ENCODE results near the gene DDI2. TPM values are rescaled to one million over a fixed set of nuclear protein-coding genes. Genes with fewer than 3 reads are reported as not detected.
A peak's percentile ranks its signal among the peaks of the same experiment; 100 is the strongest.
"Not testable (repeated sequence)": the region's sequence is repeated elsewhere in the genome, so short reads cannot be mapped to it uniquely, and the experiment has no call there.

The DDI2 gene
- total RNA-seq, 1 experiment from 2014 or later = 32.7 TPM

DNA sequence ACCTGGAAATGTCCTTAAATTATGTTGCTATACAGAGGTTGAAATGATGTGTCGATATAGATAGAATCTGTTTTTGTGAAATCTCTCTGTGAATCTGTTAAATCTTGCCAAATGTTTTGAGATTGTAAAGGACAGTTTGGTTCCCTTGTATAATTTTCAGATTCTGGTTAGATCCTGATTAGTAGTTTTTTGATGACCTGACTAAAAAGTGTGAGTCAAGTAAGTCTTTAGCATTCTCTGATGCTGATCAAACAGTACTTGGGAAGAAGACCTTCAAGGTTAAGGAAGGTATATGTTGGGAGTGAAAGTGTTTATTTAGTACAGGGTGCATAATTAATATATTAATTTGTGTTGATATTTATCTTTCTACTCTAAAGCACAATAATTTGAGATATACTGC lies 32.7 kb downstream of the DDI2 start:
- POLR2A ChIA-PET = interaction anchor here (0.8 to 1.1 kb wide), 3 partner anchors 14 to 31 kb away, joined by 3 to 4 read pairs (median 4); no protein-coding TSS in a partner anchor

DNA sequence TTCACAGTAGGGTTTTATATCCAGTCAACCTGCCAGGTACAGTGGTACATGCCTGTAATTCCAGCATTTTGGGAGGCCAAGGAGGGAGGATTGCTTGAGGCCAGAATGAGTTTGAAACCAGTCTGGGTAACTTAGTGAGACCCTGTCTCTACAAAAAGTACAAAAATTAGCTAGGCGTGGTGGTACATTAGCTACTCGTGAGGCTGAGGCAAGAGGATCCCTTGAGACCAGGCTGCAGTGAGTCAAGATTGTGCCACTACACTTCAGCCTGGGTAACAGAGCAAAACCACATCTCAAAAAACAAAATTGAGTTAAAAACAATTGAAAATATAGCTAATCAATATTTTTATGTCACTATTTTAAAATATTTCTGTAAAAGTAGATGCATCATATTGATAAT lies 33.2 kb downstream of the DDI2 start:
- TF ChIP-seq, protein P1, sequence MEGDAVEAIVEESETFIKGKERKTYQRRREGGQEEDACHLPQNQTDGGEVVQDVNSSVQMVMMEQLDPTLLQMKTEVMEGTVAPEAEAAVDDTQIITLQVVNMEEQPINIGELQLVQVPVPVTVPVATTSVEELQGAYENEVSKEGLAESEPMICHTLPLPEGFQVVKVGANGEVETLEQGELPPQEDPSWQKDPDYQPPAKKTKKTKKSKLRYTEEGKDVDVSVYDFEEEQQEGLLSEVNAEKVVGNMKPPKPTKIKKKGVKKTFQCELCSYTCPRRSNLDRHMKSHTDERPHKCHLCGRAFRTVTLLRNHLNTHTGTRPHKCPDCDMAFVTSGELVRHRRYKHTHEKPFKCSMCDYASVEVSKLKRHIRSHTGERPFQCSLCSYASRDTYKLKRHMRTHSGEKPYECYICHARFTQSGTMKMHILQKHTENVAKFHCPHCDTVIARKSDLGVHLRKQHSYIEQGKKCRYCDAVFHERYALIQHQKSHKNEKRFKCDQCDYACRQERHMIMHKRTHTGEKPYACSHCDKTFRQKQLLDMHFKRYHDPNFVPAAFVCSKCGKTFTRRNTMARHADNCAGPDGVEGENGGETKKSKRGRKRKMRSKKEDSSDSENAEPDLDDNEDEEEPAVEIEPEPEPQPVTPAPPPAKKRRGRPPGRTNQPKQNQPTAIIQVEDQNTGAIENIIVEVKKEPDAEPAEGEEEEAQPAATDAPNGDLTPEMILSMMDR (IDR thresholded peaks at IDR 0.05; ENCODE audit: unreplicated experiment) = no peak
- Mint-ChIP-seq H3K4me1 (ENCODE audit: insufficient read depth, unreplicated experiment) (no peaks in the 10 kb centered on the region), H3K9me3 (ENCODE audit: unreplicated experiment) (no peaks in the 10 kb centered on the region), H3K36me3 (ENCODE audit: insufficient read depth, unreplicated experiment) (peaks cover 87% of the 10 kb centered on the region), H3K27me3 (ENCODE audit: insufficient read depth, unreplicated experiment) (no peaks in the 10 kb centered on the region), H3K4me3 (ENCODE audit: unreplicated experiment) (no peak overlapping the region), H3K27ac (ENCODE audit: low read depth, unreplicated experiment) (no peak overlapping the region)
- no TSS peak for BruUV-seq (replicated peaks)
- ChIA-PET CTCF (no interaction called here), POLR2A (interaction anchor here (1.1 kb wide), 1 partner anchor 29 kb away, joined by 4 read pairs; no protein-coding TSS in a partner anchor)
- no peak for DNase-seq (ENCODE audit: unreplicated experiment)
- intact Hi-C loops (cut with micrococcal nuclease) = no loop called here

More for the DNA sequence above, 32.7 kb downstream of the DDI2 start:
- intact Hi-C loops (cut with micrococcal nuclease) = no loop called here
- no peaks in the 10 kb centered on the region for H3K27me3 Mint-ChIP-seq (ENCODE audit: insufficient read depth, unreplicated experiment)
- no peak for DNase-seq (ENCODE audit: unreplicated experiment)
- no peak overlapping the region for H3K27ac Mint-ChIP-seq (ENCODE audit: low read depth, unreplicated experiment)
- no peaks in the 10 kb centered on the region for H3K9me3 Mint-ChIP-seq (ENCODE audit: unreplicated experiment)
- TF ChIP-seq, protein P1 (IDR thresholded peaks at IDR 0.05; ENCODE audit: unreplicated experiment) = no peak
- CTCF ChIA-PET = no interaction called here
- no peaks in the 10 kb centered on the region for H3K4me1 Mint-ChIP-seq (ENCODE audit: insufficient read depth, unreplicated experiment)
- H3K36me3 Mint-ChIP-seq (ENCODE audit: insufficient read depth, unreplicated experiment) = peaks cover 87% of the 10 kb centered on the region
- no TSS peak for BruUV-seq (replicated peaks)
- H3K4me3 Mint-ChIP-seq (ENCODE audit: unreplicated experiment) = no peak overlapping the region

DNA sequence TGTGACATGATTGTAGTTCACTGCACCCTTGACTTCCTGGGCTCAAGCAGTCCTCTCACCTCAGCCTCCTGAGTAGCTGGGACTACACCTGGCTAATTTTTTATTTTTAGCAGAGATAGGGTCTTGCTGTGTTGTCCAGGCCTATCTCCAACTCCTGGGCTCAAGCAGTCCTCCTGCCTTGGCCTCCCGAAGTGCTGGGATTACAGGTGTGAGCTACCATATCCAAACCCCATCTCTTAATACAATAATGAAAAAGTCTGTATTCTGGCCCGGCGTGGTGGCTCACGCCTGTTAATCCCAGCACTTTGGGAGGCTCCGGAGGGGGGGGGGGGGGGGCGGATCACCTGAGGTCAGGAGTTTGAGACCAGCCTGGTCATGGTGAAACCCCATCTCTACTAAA lies 34.9 kb downstream of the DDI2 start:
- H3K4me3 Mint-ChIP-seq (ENCODE audit: unreplicated experiment); intact Hi-C loops (cut with micrococcal nuclease); H3K4me1 Mint-ChIP-seq (ENCODE audit: insufficient read depth, unreplicated experiment); H3K27ac Mint-ChIP-seq (ENCODE audit: low read depth, unreplicated experiment); DNase-seq (ENCODE audit: unreplicated experiment); H3K9me3 Mint-ChIP-seq (ENCODE audit: unreplicated experiment); H3K27me3 Mint-ChIP-seq (ENCODE audit: insufficient read depth, unreplicated experiment); BruUV-seq (replicated peaks): not testable (repeated sequence)
- CTCF ChIA-PET = interaction anchor here (1.1 kb wide), 1 partner anchor 11 kb away, joined by 3 read pairs; no protein-coding TSS in a partner anchor
- peaks cover 97% of the 10 kb centered on the region for H3K36me3 Mint-ChIP-seq (ENCODE audit: insufficient read depth, unreplicated experiment)
- POLR2A ChIA-PET = interaction anchor here (3.5 to 4.5 kb wide), 2 partner anchors 12 to 28 kb away, joined by 18 to 29 read pairs; no protein-coding TSS in a partner anchor

DNA sequence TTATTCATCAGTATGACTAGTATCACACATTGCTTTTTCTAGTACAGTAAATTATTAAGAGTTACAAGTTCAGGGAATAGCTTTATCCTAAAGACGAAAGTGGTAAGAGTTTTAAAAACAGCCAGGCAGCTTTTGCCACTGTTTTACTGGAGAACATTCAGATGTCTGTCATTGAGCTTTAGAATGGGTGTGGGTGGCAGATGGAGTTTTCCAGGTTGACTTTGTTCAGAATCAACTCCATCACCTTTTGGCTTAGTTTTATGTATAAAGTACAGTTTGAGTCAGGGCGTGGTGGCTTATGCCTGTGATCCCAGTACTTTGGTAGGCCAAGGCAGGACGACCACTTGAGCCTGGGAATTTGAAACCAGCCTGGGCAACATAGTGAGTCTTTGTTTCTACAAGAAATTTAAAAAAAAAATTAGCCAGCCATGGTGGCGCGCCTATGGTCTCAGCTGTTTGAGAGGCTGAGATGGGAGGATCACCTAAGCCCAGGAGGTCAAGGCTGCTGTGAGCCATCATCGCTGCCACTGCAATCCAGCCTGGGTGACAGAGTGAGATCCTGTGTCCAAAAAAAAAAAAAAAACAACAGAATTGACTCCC lies 36.9 kb downstream of the DDI2 start:
- no peak for DNase-seq (ENCODE audit: unreplicated experiment)
- Mint-ChIP-seq H3K27me3 (ENCODE audit: insufficient read depth, unreplicated experiment) (no peaks in the 10 kb centered on the region), H3K4me1 (ENCODE audit: insufficient read depth, unreplicated experiment) (no peaks in the 10 kb centered on the region), H3K36me3 (ENCODE audit: insufficient read depth, unreplicated experiment) (peaks cover 92% of the 10 kb centered on the region), H3K27ac (ENCODE audit: low read depth, unreplicated experiment) (peak overlapping the region; percentile 61), H3K9me3 (ENCODE audit: unreplicated experiment) (no peaks in the 10 kb centered on the region), H3K4me3 (ENCODE audit: unreplicated experiment) (no peak overlapping the region)
- CTCF ChIA-PET = interaction anchor here (0.6 kb wide), 1 partner anchor 50 kb away, joined by 3 read pairs; no protein-coding TSS in a partner anchor
- intact Hi-C loops (cut with micrococcal nuclease) = no loop called here
- TF ChIP-seq, protein P1 (IDR thresholded peaks at IDR 0.05; ENCODE audit: unreplicated experiment) = no peak
- POLR2A ChIA-PET = interaction anchor here (0.6 to 4.5 kb wide), 7 partner anchors 10 to 31 kb away, joined by 3 to 29 read pairs (median 6); no protein-coding TSS in a partner anchor
- no TSS peak for BruUV-seq (replicated peaks)
